Mesenteric fat pad (tissue), 1 donor: ENCODE results near the gene HYOU1. TPM values are rescaled to one million over a fixed set of nuclear protein-coding genes. Genes with fewer than 3 reads are reported as not detected.
"Not testable (repeated sequence)": the region's sequence is repeated elsewhere in the genome, so short reads cannot be mapped to it uniquely, and the experiment has no call there.

Experiments used
- DNase-seq: peaks from one replicate; pipeline ENCODE4 v3.0.0-alpha.2; 2020; ENCODE audit warnings: low spot score
- total RNA-seq: library from RNA; stranded (reverse); fragmentation: NEBNext Ultra II Directional; extraction: Animal tissue kit (Norgen Biotek cat#: 25700); gene quantifications from one replicate; pipeline ENCODE4 v1.2.1, GENCODE V29; 2021
- donor health status: DM: yes; HTN: yes; CAD: no.

The HYOU1 gene
- total RNA-seq, 1 donor from 2014 or later: 115 TPM

DNA sequence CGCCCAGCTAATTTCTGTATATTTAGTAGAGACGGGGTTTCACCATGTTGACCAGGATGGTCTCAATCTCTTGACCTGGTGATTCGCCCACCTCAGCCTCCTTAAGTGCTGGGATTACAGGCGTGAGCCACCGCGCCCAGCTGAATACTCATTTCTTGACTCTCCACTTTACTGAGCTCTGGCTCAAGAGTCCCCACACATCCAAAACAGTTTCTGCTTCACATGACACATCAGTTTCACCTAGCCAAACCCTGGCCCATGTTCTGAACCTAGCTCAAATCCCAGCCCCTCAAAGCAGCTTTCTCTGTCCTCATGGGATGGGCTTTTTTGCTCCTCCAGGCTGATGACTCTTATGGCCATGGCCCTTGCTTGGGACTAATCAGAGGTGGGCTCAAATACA lies 9.8 kb downstream of the HYOU1 start:
- no peak for DNase-seq

DNA sequence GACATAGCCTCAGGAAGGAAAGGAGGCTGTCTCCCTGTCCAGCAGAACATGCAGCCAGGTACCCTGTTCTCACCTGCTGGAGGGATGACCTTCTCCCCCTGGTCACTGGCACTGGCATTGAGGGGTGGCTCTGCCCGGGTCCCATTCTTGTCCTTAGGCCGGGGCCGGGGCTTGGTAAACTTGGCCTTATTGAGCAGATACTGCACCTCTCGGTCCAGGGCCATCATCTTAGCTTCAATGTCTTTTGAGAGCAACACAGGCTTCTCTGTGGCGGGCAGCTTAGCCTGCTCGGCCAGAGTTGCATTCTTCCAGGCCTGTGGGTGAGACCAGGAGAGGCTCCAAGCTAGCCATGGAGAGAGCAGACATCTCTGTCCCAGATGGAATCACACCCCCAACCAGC lies 10.5 kb downstream of the HYOU1 start:
- DNase-seq: no peak

DNA sequence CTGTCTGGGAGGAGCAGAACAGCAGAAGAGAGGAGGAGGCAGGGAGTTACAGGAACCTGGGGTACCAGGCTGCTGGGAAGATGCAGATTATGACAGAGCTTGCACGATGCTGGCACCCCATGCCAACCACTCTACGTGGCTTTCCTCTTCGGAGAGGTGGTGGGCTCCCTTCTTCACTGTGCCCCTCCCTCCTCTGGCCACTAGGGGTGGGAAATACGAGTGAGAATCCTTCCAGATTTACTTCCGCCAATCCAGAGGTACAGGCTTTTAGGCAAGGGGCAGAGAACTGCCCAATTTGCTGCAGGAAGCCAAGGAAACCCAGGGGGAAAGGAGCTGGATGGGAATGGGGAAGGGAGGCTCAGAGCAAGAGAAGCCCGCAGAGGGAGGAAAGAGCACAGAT lies 12.3 kb downstream of the HYOU1 start:
- no peak for DNase-seq

DNA sequence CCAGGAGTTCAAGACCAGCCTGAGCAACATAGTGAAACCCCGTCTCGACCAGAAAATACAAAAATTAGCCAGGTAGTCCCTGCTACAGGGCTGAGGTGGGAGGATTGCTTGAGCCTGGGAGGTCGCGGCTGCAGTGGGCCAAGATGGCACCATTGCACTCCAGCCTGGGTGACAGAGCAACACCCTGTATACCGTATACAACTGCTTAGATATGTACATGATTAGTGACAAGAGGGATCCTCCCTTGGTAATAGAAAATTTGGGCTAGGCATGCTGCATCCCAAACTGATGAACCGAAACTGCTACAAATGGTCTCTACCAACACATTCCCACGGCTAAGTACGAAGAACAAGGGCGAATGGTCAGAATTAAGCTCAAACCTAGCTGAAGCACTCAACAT lies 14.1 kb downstream of the HYOU1 start:
- DNase-seq: no peak

DNA sequence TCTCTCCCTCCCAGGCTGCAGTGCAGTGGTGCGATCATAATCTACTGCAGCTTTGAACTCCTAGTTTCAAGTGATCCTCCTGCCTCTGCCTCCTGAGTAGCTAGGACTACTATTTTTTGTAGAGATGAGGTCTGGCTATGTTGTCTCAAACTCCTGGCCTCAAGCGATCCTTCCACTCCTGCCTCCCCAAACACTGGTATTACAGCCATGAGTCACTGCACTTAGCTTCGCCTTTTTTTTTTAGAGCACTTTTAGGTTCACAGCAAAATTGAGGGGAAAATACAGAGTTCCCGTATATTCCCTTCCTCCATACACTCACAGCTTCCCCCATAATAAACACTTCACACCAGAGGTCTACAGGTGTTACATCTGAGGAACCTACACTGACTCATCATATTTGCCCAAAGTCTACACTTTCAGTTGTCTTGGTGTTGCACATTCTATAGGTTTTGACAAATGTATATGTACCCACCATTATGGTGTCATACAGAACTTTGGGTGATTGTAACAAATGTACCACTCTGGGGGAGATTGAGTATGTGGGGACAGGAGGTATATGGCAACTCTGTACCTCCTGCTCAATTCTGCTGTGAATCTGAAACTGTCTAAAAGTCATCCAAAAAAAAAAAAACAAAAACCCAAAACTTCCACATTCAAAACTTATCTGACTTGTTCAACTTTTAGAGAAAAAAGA lies 15.0 kb downstream of the HYOU1 start:
- DNase-seq: no peak

DNA sequence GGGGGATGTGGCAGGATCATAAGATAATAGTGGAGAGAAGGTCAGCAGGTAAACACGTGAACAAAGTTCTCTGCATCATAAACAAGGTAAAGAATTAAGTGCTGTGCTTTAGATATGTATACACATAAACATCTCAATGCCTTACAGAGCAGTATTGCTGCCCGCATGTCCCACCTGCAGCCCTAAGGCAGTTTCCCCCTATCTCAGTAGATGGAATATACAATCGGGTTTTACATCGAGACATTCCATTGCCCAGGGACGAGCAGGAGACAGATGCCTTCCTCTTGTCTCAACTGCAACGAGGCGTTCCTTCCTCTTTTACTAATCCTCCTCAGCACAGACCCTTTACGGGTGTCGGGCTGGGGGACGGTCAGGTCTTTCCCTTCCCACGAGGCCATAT lies 17.5 kb downstream of the HYOU1 start:
- not testable (repeated sequence) for DNase-seq

DNA sequence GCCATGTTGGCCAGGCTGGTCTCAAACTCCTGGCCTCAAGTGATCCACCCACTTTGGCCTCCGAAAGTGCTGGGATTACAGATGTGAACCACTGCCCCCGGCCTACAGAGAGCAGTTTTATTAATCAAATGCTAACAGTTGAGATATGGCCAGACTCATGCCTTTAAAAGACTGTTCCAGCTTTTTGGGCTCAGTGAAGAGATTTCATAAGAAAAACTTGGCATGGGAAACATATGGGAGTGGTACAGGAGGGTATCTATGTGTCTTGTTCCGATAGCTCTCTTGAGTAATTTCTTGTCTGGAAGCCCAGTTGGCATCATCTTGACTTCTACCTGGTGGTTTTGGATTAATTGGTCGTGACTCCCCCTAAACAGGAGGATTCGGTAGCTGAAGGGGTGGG lies 18.1 kb downstream of the HYOU1 start:
- no peak for DNase-seq

DNA sequence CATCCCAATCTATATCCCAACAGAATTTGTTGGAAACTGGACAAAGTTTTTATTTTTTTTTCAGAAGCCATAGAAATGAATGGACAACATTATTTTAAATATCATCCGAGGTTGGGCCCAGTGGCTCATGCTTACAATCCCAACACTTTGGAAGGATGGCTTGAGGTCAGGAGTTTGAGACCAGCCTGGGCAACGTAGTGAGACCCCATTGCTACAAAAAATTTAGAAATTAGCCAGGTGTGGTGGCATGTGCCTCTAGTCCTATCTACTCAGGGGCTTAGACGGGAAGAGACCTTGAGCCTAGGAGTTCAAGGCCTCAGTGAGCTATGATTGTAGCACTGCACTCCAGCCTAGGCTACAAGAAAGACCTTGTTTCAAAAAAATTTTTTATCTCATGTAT lies 22.2 kb downstream of the HYOU1 start:
- DNase-seq: no peak

DNA sequence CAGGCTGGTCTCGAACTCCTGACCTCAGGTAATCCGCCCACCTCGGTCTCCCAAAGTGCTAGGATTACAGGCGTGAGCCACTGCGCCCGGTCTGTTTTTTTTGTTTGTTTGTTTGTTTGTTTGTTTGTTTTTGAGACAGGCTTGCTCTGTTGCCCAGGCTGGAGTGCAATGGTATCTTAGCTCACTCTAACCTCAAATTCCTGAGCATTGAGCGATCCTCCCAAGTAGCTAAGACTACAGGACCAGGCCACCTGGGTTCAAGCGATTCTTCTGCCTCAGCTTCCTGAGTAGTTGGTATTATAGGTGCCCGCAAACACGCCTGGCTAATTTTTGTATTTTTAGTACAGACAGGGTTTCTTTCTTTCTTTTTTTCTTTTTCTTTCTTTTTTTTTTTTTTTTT lies 23.6 kb downstream of the HYOU1 start:
- DNase-seq: not testable (repeated sequence)

DNA sequence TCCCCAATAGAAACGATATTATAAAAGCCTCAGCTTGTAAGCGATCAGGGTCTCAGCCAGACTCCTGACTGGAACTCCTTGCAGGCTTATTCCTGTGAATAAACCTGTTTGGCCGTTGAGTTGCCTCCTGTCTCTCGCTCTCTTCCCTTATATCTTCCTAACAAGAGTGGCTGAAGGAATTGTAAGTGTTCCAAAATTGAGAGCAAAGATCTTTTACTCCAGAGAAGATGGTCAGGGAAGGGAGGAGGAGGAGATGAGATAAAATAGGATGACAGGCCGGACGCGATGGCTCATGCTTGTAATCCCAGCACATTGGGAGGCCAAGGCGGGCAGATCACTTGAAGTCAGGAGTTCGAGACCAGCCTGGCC lies 25.1 kb downstream of the HYOU1 start:
- no peak for DNase-seq

DNA sequence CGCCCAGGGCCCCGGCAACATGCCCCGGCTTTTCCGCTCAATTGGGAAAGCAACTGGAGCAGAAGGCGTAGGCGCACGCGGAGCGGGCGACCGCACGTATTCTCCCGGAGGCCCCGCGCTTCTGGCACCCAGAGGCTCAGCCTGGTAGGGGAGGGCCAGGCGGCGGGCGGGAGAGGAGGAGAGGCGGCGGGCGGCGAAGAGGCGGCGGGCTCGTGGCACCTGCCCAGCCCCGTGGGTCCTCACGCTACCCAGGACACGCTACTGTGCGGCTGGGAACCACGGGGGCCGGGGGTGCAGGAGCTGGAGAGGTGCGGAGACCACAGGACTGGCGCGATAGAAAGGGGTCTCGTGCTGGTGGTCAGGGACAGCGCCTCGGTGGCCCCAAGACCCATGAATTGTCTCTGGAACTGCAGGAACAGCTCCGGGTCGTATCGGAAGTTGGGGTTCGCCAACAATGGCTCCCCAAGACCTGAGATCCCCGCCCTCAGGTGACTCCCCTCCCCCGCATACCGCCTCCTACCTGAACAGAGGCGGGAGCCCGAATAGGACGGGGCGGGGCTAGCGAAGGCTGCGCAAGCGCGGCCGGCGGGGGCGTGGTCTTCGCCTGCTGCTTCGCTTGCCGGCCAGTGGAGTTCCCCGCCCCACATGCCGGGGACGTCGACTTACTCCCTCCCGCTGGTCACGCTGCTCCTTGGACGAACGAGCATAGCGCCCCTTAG lies 26.5 kb downstream of the HYOU1 start, which contains the start of gene SLC37A4:
SLC37A4 (minus strand) TSS at position 549 of the 719 bp plus-strand sequence.
- DNase-seq: peak; percentile 99

DNA sequence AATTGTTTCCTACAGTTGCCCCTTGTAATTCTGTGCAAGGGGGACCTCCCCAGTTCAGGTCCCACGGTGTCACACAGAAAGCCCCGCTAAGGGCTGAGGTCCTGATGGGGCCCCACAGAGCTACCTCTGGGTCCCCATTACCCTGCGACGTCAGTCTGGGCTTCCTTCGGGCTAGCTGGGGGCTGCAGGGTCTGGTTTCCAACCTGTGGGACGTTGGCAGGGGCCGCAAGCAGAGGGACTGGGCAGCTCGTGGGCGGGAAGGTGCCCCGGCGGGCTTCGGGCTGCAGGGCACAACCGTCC lies 27.0 kb downstream of the HYOU1 start:
- DNase-seq: no peak

DNA sequence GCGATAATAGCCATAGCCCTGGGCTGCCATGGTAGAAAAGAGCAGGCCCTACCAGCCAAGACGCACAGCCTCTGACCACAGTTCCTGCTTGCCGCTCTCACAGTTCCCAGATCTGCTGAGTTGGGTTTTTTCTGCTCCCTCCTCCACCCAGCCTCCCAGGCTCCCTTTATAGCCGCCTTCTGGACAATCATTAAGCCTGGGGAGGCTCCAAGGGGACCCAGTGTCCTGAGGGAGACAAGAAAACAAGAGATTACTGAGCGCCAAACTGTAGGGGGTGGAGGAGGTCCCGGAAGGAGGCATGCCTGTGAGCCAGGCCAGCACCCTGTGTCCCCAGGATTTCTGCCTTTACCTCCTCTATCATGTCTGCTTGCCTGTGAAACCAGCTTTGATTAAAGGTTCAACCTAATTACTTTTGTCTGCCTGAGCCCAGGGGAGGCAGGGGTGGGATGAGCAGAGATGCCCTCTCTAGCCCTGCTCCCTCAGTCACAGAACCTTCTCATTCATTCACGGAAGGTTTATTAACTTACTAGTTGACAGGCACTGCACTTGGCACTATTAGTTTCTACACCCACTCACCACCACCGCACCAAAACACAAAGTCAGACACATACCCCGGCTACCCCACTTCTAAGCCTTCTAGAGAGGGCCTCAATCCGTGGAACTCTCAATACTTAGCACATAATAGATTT lies 27.5 kb downstream of the HYOU1 start:
- no peak for DNase-seq

DNA sequence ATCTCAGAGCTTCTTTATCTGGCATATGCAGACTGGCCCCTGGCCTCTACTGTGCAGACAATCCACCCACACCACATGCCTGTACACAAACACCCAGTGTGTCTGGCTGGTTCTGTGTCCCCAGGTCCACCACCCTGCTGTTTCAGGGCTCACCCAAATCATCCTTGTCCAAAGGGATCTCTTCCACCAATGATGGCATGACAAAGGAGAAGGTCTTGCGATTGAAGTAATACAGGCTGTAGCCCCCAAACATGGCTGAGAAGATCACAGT lies 28.0 kb downstream of the HYOU1 start:
- no peak for DNase-seq

DNA sequence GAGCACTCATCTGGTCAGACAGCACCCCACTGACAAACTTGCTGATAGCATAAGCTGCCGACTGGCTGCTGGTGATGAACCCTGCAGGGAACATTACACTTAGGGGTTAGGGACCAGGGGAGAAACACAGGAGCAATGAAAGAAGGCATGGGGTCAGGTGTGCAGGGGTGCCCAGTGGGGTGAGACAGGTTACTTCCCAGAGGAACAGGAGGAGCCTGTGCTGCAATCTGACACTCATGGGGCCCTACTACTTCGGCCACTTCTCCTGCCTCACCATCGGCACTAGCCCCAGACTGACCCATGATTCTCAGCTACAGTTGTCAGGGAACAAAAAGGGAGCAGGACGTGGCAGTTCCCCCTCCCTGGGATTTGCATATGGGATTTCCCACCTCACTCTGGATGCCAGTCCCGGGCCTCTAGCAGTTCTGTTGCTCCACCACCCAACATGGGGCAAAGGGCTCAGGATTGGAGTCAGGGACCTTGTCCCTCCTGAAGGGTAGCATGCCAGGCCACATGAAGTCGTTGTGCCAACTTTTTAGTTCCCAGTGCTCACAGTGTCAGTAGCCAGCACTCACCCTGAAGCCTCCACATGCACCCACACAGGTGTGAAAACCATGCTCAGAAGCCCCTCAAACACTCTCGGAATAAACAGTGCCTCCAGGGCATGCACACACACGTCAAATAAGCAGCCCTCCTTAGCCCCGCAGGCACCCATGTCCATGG lies 28.5 kb downstream of the HYOU1 start:
- no peak for DNase-seq

DNA sequence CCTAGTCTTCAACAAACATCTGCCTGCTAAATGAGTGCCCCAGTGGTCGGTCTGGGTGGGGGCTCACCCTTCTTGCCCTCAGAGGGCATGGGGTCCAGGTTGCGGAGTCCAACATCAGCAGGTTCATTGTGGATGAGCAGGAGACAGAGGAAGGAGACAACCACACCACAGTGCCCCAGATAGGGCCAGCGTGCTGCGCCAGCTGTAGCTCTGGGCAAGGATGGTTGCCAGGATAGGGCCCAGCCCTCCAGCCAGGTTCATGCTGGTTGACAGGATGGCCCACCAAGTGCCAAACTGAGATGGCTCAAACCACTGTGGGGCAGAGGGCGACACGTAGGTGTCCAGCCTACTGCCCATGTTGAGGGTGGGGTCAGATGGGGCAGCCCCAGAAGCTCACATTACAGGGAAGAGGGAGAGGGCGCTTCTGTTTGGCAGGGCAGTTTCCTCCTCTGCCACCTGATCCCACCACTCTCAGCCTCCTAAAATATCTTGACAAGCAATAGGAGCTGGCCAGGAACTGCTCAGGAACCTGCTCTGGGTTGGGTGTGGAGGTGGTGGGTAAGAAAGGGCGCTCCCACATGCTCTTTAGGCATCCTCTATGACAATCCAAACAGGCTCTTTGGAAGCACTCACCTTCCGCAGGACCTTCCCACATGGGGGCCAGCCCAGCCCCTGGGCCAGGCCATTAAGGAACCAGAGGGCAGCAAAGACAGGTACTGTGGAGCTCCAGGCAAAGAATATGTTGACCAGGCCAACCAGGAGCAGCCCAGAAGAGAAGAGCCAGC lies 29.3 kb downstream of the HYOU1 start:
- DNase-seq: no peak

DNA sequence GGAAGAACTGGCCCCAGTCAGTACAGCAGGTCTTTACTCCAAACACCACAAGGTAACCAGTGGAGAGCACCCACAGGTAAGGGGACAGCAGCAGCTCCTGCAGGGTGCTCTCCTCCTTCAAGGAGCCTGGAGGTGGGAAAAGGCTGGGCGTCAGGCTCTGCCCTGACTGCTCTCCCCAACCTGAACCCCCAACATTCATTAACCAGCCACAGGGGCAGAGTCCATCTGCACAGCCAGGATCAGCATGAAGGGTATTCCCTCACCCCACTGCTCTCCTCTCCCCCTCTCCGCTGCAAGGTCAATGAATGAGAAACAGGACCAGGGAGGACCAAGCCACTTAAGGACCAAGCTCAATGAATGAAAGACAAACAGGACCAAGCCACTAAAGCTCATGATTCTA lies 30.0 kb downstream of the HYOU1 start:
- no peak for DNase-seq

DNA sequence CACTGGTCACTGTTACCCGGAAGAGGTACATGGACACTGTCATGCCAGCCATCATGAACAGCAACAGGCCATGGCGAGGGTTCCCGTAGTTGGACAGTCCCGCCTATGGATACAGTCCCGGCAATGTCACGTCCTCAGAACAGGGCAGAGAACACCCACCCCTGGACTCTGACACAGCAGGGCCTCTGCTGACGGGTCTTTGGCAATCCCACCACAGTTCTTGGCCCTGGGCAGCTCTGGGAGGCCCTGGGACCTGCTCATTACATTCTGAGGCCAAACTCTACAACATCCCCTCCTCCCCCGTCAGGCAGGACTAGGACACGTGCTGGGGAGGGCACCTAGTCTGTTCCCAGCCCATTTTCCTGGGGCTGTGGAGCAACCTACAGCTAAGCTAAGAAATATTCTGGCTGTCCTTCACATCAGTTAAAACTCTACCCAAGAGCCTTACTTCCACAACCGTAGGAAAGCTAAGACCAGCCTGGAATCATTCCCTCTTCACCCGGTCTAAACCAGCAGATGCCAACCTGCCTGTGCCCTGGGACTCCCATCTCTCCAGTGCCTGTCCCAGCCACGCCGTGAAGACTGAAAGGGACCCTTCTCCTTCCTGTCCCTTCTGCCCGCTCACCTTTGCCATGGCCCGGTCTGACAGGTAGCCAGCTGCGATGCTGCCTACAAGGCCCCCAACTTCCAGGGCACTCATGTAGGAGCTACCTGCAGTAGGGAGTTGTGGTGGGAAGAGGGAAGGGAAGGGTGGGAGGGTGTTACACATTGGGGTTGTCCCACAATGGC lies 30.8 kb downstream of the HYOU1 start:
- no peak for DNase-seq

DNA sequence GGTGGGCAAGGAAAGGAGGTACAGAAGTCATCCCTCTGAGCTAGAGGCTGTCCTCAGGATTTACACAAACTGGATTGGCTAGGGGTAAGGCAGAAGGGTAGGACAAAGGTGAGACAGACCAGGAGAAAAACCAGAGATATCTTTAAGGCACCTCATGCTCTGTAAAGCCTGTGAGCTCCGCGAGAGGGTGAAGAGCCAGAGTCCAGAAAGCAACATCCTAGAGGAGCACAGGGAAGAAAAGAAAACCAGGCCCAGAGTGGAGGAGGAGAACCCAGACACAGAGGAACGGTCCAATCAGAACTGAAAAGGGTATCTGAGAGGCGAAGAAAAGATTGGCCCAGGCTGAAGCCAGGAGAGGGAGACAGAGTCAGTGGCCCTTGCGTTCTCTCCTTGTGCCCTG lies 31.5 kb downstream of the HYOU1 start:
- no peak for DNase-seq

DNA sequence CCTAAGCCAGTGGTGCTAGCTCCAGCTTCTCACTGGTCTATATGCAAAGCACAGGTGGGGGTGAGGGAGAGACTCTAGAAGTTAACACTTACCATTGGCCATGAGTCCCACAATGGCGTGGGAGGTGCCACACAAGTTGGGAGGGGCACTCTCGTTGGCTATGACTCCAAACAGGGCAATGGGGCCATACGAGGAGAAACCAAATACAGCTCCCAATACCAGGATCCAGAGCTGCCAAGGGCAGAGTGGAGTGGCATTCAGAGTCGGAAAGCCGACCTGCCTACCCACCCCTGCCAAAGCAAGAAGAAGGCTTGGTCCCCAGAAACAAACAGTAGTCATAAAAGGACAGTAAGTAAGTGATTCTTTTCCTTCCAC lies 31.9 kb downstream of the HYOU1 start:
- no peak for DNase-seq
